Chondrocyte (in vitro differentiated cells): ENCODE measurements around the gene USP34. TPM values are rescaled to one million over a fixed set of nuclear protein-coding genes. Genes with fewer than 3 reads are reported as not detected.

ENCODE experiments used
- DNase-seq: peaks from one replicate; pipeline ENCODE4 v3.0.0; 2021; ENCODE audit warnings: mixed read lengths, low spot score
- H3K27ac Mint-ChIP-seq: one replicate; pipeline ENCODE4 v1.8.0; 2021; ENCODE audit warnings: mild to moderate bottlenecking, moderate library complexity, mixed read lengths; ENCODE audit not compliant: unreplicated experiment
- H3K27me3 Mint-ChIP-seq: 2 replicates; pipeline ENCODE4 v1.8.0; 2021; ENCODE audit warnings: low read depth, mixed read lengths
- H3K36me3 Mint-ChIP-seq: 2 replicates; pipeline ENCODE4 v1.8.0; 2021; ENCODE audit warnings: low read depth, mixed read lengths
- H3K4me1 Mint-ChIP-seq: 2 replicates; pipeline ENCODE4 v1.8.0; 2021; ENCODE audit warnings: low read depth, mild to moderate bottlenecking, mixed read lengths
- H3K4me3 Mint-ChIP-seq: one replicate; pipeline ENCODE4 v1.8.0; 2021; ENCODE audit warnings: mild to moderate bottlenecking, moderate library complexity, mixed read lengths; ENCODE audit not compliant: unreplicated experiment
- H3K9me3 Mint-ChIP-seq: 2 replicates; pipeline ENCODE4 v1.8.0; 2021; ENCODE audit warnings: low read depth, mixed read lengths
- CTCF ChIP-seq: fragments of 200-600 bp; sonication (generic); IDR thresholded peaks from 2 replicates; pipeline ENCODE4 v1.5.0; 2021; ENCODE audit warnings: antibody characterized with exemption, mild to moderate bottlenecking, moderate library complexity
- long read RNA-seq: library from polyadenylated mRNA; stranded (forward); transcript quantifications from one replicate; pipeline ENCODE4 v2.0.0, GENCODE V29; 2021
- total RNA-seq: library from RNA; stranded (reverse); gene quantifications from 3 replicates; pipeline ENCODE4 v1.2.1, GENCODE V29; 2021

USP34 gene
- total RNA-seq: 104 to 129 TPM (median 104 TPM) in 3 replicates
- long read RNA-seq, partial matches to known transcripts: 7 of 9 reads
- long read RNA-seq, other reads (novel, unspliced or antisense): 2 of 9 reads

- peak within 1 kb of the TSS; percentile 92 for H3K4me3 Mint-ChIP-seq
- DNase-seq: peak; percentile 94
- TF ChIP-seq CTCF: no peak
- no peaks in the 10 kb centered on the region for H3K27me3 Mint-ChIP-seq
- peaks cover 30% of the 10 kb centered on the region for H3K4me1 Mint-ChIP-seq
- H3K36me3 Mint-ChIP-seq: peaks cover 2% of the 10 kb centered on the region
- H3K9me3 Mint-ChIP-seq: no peaks in the 10 kb centered on the region
- H3K27ac Mint-ChIP-seq: peak within 1 kb of the TSS; percentile 99
Observed at GRCh38 chr2:61470965-61471904, at the start of gene USP34. TSS of gene USP34 (minus strand) at chr2:61471087. CDS start at chr2:61470692, 395 bp downstream.

- H3K27me3 Mint-ChIP-seq: no peaks in the 10 kb centered on the region
- no peak overlapping the region for H3K27ac Mint-ChIP-seq
- H3K4me3 Mint-ChIP-seq: no peak overlapping the region
- no peaks in the 10 kb centered on the region for H3K9me3 Mint-ChIP-seq
- DNase-seq: no peak
- no peak for TF ChIP-seq CTCF
- peaks cover 11% of the 10 kb centered on the region for H3K36me3 Mint-ChIP-seq
- H3K4me1 Mint-ChIP-seq: no peaks in the 10 kb centered on the region
Observed at GRCh38 chr2:61520261-61520660, 49.4 kb upstream of the USP34 start.

- H3K4me1 Mint-ChIP-seq: peaks cover 13% of the 10 kb centered on the region
- no peak overlapping the region for H3K4me3 Mint-ChIP-seq
- H3K36me3 Mint-ChIP-seq: peaks cover 19% of the 10 kb centered on the region
- H3K27me3 Mint-ChIP-seq: no peaks in the 10 kb centered on the region
- TF ChIP-seq CTCF: no peak
- DNase-seq: no peak
- no peaks in the 10 kb centered on the region for H3K9me3 Mint-ChIP-seq
- H3K27ac Mint-ChIP-seq: no peak overlapping the region
Observed at GRCh38 chr2:61512768-61513398, 42.0 kb upstream of the USP34 start.

- H3K36me3 Mint-ChIP-seq: peaks cover 17% of the 10 kb centered on the region
- peak overlapping the region; percentile 22 for H3K27ac Mint-ChIP-seq
- H3K27me3 Mint-ChIP-seq: no peaks in the 10 kb centered on the region
Observed at GRCh38 chr2:61510674-61511671, 40.1 kb upstream of the USP34 start.

More at GRCh38 chr2:61510674-61511671, 40.1 kb upstream of the USP34 start:
- TF ChIP-seq CTCF: no peak
- H3K4me1 Mint-ChIP-seq: peaks cover 13% of the 10 kb centered on the region
- no peaks in the 10 kb centered on the region for H3K9me3 Mint-ChIP-seq
- DNase-seq: no peak
- no peak overlapping the region for H3K4me3 Mint-ChIP-seq
